ENCODE measurements around the gene OOEP. TPM values are rescaled to one million over a fixed set of nuclear protein-coding genes. Genes with fewer than 3 reads are reported as not detected.

OOEP gene
- total RNA-seq, 1 donor from 2014 or later: not detected

- Mint-ChIP-seq H3K9me3 (no peaks in the 10 kb centered on the region), H3K27me3 (no peaks in the 10 kb centered on the region), H3K4me1 (ENCODE audit: unreplicated experiment) (no peaks in the 10 kb centered on the region), H3K27ac (no peak overlapping the region), H3K36me3 (no peaks in the 10 kb centered on the region), H3K4me3 (no peak overlapping the region)
- TF ChIP-seq, protein P1, sequence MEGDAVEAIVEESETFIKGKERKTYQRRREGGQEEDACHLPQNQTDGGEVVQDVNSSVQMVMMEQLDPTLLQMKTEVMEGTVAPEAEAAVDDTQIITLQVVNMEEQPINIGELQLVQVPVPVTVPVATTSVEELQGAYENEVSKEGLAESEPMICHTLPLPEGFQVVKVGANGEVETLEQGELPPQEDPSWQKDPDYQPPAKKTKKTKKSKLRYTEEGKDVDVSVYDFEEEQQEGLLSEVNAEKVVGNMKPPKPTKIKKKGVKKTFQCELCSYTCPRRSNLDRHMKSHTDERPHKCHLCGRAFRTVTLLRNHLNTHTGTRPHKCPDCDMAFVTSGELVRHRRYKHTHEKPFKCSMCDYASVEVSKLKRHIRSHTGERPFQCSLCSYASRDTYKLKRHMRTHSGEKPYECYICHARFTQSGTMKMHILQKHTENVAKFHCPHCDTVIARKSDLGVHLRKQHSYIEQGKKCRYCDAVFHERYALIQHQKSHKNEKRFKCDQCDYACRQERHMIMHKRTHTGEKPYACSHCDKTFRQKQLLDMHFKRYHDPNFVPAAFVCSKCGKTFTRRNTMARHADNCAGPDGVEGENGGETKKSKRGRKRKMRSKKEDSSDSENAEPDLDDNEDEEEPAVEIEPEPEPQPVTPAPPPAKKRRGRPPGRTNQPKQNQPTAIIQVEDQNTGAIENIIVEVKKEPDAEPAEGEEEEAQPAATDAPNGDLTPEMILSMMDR (conservative IDR thresholded peaks at IDR 0.05): no peak
- DNase-seq (ENCODE audit: extremely low spot score, unreplicated experiment): no peak
Measured at GRCh38 chr6:73364121-73364520, 5.6 kb downstream of the OOEP start.

- TF ChIP-seq, protein P1 (conservative IDR thresholded peaks at IDR 0.05): no peak
- Mint-ChIP-seq H3K27me3 (no peaks in the 10 kb centered on the region), H3K4me3 (no peak overlapping the region), H3K9me3 (no peaks in the 10 kb centered on the region), H3K27ac (no peak overlapping the region), H3K4me1 (ENCODE audit: unreplicated experiment) (no peaks in the 10 kb centered on the region), H3K36me3 (no peaks in the 10 kb centered on the region)
- DNase-seq (ENCODE audit: extremely low spot score, unreplicated experiment): no peak
Measured at GRCh38 chr6:73363537-73363875, 6.2 kb downstream of the OOEP start.

GRCh38 chr6:73362869-73363536 is 6.7 kb downstream of the OOEP start:
- no peak for DNase-seq (ENCODE audit: extremely low spot score, unreplicated experiment)
- H3K4me3 Mint-ChIP-seq: no peak overlapping the region
- TF ChIP-seq, protein P1 (conservative IDR thresholded peaks at IDR 0.05): no peak
- H3K27me3 Mint-ChIP-seq: no peaks in the 10 kb centered on the region
- H3K27ac Mint-ChIP-seq: no peak overlapping the region
- no peaks in the 10 kb centered on the region for H3K9me3 Mint-ChIP-seq
- H3K36me3 Mint-ChIP-seq: no peaks in the 10 kb centered on the region
- no peaks in the 10 kb centered on the region for H3K4me1 Mint-ChIP-seq (ENCODE audit: unreplicated experiment)

- TF ChIP-seq, protein P1 (conservative IDR thresholded peaks at IDR 0.05): no peak
Measured at GRCh38 chr6:73362358-73362757, 7.3 kb downstream of the OOEP start, which contains the start of gene KHDC3L. KHDC3L (plus strand) TSS chr6:73362658; CDS start chr6:73362730, 72 bp downstream.

DNA sequence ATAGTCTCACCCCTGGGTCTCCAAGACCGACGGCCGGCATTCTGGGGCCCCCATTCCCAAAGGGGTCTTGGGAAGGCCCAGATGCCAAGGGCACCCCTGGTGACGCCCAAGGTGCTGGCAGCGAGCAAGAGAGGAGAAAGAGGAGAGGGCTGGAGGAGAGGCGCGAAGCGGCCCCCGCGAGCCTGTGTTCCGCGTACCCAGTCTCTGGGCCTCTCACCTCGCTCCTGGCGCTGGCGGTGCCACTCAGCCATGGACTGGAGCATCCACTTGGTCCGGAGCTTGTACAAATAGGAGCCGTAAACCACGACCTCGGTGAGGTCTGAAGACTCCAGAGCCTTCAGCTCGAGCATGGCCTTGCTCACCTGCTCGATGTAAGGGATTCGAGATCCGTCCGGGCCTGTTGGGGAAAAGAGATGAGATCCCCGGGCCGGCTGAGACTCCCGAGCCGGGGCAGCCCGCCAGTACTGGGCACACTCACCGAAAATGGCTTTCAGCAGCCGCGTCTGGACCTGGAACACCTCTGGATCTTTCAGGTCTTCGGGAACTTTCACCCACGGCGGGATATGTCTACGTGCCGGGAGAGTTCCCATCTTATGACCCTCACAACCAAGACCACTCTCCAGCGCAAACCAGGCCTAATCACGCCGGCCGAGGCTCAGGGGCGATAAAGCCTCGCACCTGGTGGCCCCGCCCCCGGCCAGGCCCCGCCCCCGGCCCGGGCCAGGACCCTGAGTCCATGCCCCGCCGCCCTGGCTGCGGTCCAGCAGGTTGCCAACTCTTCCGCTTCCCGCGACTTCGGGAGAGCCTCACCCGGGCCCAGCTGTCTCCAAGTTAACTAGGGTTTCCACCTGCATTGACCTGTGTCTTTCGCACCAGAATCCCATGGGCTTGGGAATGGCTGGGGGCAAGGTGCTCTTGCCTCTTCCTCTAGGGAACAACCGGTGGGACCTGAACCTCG is 15.8 kb downstream of the OOEP start, which contains the start of gene DPPA5:
Gene DPPA5, minus strand, starts transcription at position 641 of the 958 bp plus-strand sequence. Its CDS starts 51 bp downstream, at position 590.
- H3K36me3 Mint-ChIP-seq: no peaks in the 10 kb centered on the region
- H3K4me3 Mint-ChIP-seq: no peak within 1 kb of the TSS
- H3K9me3 Mint-ChIP-seq: no peaks in the 10 kb centered on the region
- H3K4me1 Mint-ChIP-seq (ENCODE audit: unreplicated experiment): no peaks in the 10 kb centered on the region
- H3K27me3 Mint-ChIP-seq: peaks cover 28% of the 10 kb centered on the region
- no peak for DNase-seq (ENCODE audit: extremely low spot score, unreplicated experiment)
- TF ChIP-seq, protein P1 (conservative IDR thresholded peaks at IDR 0.05): no peak
- no peak within 1 kb of the TSS for H3K27ac Mint-ChIP-seq

More at GRCh38 chr6:73362358-73362757, 7.3 kb downstream of the OOEP start, which contains the start of gene KHDC3L:
- Mint-ChIP-seq H3K27me3 (no peaks in the 10 kb centered on the region), H3K9me3 (no peaks in the 10 kb centered on the region), H3K4me3 (no peak within 1 kb of the TSS), H3K36me3 (no peaks in the 10 kb centered on the region), H3K4me1 (ENCODE audit: unreplicated experiment) (no peaks in the 10 kb centered on the region), H3K27ac (no peak within 1 kb of the TSS)
- no peak for DNase-seq (ENCODE audit: extremely low spot score, unreplicated experiment)

Data from type B pancreatic cell (in vitro differentiated cells).